Measurements from ENCODE around the gene LRRK2. TPM values are rescaled to one million over a fixed set of nuclear protein-coding genes. Genes with fewer than 3 reads are reported as not detected.
"Not testable (repeated sequence)": the region's sequence is repeated elsewhere in the genome, so short reads cannot be mapped to it uniquely, and the experiment has no call there.

The LRRK2 gene
- total and polyA plus RNA-seq, 2 experiments from 2014 or later = 0.24 TPM; not detected in 1

GRCh38 chr12:40209886-40210285 lies 14.9 kb upstream of the LRRK2 start:
- Mint-ChIP-seq H3K4me3 (no peak overlapping the region), H3K27me3 (ENCODE audit: insufficient read depth, low read depth, poor library complexity) (no peaks in the 10 kb centered on the region), H3K27ac (no peak overlapping the region), H3K9me3 (peaks cover 26% of the 10 kb centered on the region; the same call in 2 of the 3 replicates), H3K4me1 (peaks cover 4% of the 10 kb centered on the region; the same call in 1 of the 3 replicates), H3K36me3 (ENCODE audit: low read depth) (peaks cover 9% of the 10 kb centered on the region; the same call in 2 of the 3 replicates)
- H2AFZ ChIP-seq = peak overlapping the region; percentile 43; the same call in 1 of the 2 replicates
- H3K4me1 ChIP-seq (ENCODE audit: insufficient read depth) = no peaks in the 10 kb centered on the region
- TF ChIP-seq ETS1 (IDR thresholded peaks at IDR 0.05) = no peak
- TF ChIP-seq REST (IDR thresholded peaks at IDR 0.05; ENCODE audit: unreplicated experiment) = no peak
- no peak for TF ChIP-seq EZH2 (IDR thresholded peaks at IDR 0.05; ENCODE audit: low read depth, unreplicated experiment)
- TF ChIP-seq EZH2phosphoT487 (IDR thresholded peaks at IDR 0.05; ENCODE audit: unreplicated experiment) = no peak
- no peak for TF ChIP-seq JUNB (IDR thresholded peaks at IDR 0.05; ENCODE audit: unreplicated experiment)
- TF ChIP-seq NANOG (IDR thresholded peaks at IDR 0.05; ENCODE audit: borderline replicate concordance) = no peak
- no peak for TF ChIP-seq CREB1 (CRISPR knock-in tag; IDR thresholded peaks at IDR 0.05; ENCODE audit: low read depth)
- no peak for TF ChIP-seq ZNF114 (CRISPR knock-in tag; IDR thresholded peaks at IDR 0.05)
- TF ChIP-seq ZNF331 (CRISPR knock-in tag; IDR thresholded peaks at IDR 0.05; ENCODE audit: low read depth) = no peak
- H3K27ac ChIP-seq (ENCODE audit: low read depth) = no peak overlapping the region
- 0 out of 2 replicates have a peak, but pooled peaks cover 5% of the 10 kb centered on the region for H3K36me3 ChIP-seq (ENCODE audit: insufficient read depth)
- no peaks in the 10 kb centered on the region for H3K27me3 ChIP-seq (ENCODE audit: insufficient read depth)
- no peak overlapping the region for H3K4me3 ChIP-seq
- no peak for ATAC-seq
- H3F3A ChIP-seq (replicated peaks; ENCODE audit: low read depth) = no peaks in the 10 kb centered on the region
- no peak for DNase-seq (ENCODE audit: low spot score)
- peaks cover 6% of the 10 kb centered on the region; the same call in 1 of the 2 replicates for H3K9me2 ChIP-seq (ENCODE audit: insufficient read depth)
- no peak overlapping the region for H3K4me2 ChIP-seq
- H4K20me1 ChIP-seq (replicated peaks; ENCODE audit: insufficient read depth) = no peaks in the 10 kb centered on the region
- H3K79me2 ChIP-seq (replicated peaks; ENCODE audit: insufficient read depth) = no peaks in the 10 kb centered on the region

DNA sequence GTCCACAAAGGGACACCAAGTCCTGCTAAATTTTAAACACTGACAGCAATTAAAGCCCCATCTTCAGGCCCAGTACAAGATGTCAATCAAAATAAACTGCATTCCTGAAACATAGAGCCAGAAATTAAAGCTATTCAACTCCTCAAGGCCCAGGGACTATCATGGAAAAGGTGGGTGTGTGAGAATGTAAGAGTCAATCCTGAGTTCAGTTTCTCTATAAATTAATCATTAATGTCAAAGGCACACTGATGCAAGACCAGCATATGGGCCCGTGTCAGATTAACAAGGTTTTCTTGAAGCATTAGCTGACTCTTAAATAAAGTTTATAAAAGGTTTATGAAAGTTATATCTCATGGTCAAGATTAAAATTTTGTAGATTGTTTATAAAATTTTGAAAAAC lies 13.6 kb upstream of the LRRK2 start:
- not testable (repeated sequence) for H3K4me1 ChIP-seq (ENCODE audit: insufficient read depth); H3K27ac ChIP-seq (ENCODE audit: low read depth); H3K79me2 ChIP-seq (replicated peaks; ENCODE audit: insufficient read depth); H2AFZ ChIP-seq; H3K9me2 ChIP-seq (ENCODE audit: insufficient read depth); H3K27me3 Mint-ChIP-seq (ENCODE audit: insufficient read depth, low read depth, poor library complexity); H3K27me3 ChIP-seq (ENCODE audit: insufficient read depth); DNase-seq (ENCODE audit: low spot score); H3K36me3 ChIP-seq (ENCODE audit: insufficient read depth); H3K4me2 ChIP-seq; H3K4me3 ChIP-seq; H3K4me1 Mint-ChIP-seq; H3K36me3 Mint-ChIP-seq (ENCODE audit: low read depth); H3K4me3 Mint-ChIP-seq; ATAC-seq; H3K27ac Mint-ChIP-seq; H3F3A ChIP-seq (replicated peaks; ENCODE audit: low read depth); H4K20me1 ChIP-seq (replicated peaks; ENCODE audit: insufficient read depth)
- peaks cover 26% of the 10 kb centered on the region; the same call in 2 of the 3 replicates for H3K9me3 Mint-ChIP-seq

Measured in GM23338 (cell line).